GM12874 (cell line): Measurements from ENCODE around the gene P2RX2.
A peak's percentile ranks its signal among the peaks of the same experiment; 100 is the strongest.

Source experiments
- TF ChIP-seq, protein P1 (sequence below): IDR thresholded peaks from 2 replicates; pipeline ENCODE4 v1.5.1; 2011; ENCODE audit warnings: low read depth, mild to moderate bottlenecking, control low read depth, low read length, moderate library complexity; ENCODE audit not compliant: insufficient read depth

P2RX2 gene

DNA sequence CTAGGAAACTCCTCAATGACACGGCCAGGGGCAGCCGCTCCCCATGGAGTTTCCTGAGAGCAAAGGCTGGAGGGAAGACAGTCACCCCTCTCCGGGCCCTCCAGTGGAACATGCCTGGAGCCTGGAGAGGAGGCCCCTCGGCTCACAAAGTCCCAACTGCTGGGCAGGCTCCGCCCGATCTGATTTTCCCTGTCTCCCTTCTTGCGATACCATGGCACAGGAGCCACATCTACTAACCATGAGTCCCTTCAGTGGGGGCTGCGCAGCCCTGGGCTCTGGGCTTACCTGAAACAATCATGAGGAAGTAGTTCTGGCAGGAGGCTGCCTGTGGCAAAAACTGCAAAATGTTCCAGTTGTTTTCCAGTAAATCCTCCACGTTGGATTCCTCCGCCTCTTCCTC, 15.3 kb downstream of the P2RX2 start:
- TF ChIP-seq, protein P1, sequence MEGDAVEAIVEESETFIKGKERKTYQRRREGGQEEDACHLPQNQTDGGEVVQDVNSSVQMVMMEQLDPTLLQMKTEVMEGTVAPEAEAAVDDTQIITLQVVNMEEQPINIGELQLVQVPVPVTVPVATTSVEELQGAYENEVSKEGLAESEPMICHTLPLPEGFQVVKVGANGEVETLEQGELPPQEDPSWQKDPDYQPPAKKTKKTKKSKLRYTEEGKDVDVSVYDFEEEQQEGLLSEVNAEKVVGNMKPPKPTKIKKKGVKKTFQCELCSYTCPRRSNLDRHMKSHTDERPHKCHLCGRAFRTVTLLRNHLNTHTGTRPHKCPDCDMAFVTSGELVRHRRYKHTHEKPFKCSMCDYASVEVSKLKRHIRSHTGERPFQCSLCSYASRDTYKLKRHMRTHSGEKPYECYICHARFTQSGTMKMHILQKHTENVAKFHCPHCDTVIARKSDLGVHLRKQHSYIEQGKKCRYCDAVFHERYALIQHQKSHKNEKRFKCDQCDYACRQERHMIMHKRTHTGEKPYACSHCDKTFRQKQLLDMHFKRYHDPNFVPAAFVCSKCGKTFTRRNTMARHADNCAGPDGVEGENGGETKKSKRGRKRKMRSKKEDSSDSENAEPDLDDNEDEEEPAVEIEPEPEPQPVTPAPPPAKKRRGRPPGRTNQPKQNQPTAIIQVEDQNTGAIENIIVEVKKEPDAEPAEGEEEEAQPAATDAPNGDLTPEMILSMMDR: no peak

DNA sequence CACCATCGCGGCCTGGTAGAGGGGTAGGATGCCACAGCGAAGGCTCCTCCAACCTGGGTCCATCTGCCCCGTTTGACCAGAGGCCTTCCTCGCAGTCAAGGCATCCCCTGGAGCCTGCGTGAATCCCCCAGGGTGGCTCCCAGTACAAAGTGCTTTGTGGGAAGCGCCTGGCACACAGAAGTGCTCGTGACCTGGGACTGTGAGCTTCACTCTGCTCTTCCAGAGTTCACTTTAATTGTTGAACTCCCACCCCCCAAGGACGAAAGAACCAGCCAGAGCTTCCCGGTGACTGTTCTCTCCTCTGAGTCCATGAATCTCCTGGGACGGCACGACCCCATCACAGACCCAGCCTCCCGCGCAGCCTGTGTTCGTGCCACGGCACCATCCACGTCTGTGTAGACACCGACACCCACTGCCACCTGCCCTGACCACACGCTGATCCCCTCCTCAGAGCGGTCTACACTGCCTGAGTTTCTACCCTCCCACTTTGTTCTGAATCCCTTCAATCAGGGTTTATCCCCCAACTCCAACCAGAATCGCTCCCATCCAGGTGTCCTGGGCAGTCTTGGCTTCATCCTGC, 15.9 kb downstream of the P2RX2 start:
- TF ChIP-seq, protein P1: no peak

DNA sequence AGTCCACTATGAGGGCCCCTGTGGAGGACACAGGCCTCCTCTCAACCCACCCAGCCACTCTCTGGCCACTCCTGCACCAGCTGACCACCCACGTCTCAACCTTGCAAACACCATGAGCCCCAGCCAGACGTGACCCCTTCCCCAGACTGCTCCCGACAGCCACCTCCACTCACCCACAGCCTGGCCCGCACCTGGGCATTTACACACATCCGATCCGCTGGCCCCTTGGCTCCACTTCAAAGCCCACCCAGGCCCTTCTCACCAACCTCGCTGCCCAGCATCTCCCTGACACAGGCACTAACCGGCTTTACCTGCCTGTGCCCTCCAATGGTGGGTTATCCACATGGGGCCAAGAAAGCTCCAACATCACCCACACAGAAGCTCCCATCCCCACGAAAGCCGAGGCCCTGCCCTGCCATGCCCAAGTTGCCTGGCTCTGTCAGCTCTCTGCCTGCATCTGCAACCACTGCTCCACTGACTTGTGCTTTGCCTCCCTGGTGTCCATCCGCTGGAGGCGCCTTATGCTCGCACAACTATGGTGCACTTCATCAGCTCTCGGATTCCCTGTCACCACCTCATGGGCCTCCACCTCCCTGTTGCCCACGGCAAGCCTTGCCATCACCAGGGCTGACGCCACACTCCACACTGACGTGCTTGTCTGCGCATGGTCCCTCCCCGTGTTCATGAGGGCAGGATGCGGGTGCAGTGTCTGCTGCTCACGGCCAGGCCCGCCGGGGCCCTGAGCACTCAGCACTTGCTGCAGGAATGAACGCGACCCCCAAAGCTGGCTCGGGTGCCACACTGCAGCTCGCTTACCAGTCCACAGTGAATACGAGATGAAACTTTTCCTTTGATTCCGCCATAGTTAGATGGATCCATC, 16.7 kb downstream of the P2RX2 start:
- TF ChIP-seq, protein P1: no peak

DNA sequence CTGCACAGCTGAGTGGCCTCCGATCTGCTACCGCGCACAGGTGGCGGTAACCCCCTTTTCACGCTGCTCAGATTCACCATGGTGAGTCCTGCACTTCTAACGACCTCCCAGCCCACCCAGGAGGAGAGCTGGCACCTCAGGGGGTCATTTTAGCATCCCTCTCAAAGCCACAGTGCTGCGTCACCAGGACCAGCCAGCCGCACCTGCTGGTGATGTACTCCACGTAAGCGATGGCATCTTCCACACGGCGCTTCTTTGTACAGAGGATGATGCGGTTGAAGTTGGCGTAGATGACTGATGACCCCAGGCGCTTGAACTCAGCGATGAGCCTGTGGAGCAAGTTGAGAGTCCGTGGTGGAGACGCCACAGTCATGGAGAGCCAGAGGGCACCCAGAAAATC, 19.2 kb downstream of the P2RX2 start:
- TF ChIP-seq, protein P1: no peak

DNA sequence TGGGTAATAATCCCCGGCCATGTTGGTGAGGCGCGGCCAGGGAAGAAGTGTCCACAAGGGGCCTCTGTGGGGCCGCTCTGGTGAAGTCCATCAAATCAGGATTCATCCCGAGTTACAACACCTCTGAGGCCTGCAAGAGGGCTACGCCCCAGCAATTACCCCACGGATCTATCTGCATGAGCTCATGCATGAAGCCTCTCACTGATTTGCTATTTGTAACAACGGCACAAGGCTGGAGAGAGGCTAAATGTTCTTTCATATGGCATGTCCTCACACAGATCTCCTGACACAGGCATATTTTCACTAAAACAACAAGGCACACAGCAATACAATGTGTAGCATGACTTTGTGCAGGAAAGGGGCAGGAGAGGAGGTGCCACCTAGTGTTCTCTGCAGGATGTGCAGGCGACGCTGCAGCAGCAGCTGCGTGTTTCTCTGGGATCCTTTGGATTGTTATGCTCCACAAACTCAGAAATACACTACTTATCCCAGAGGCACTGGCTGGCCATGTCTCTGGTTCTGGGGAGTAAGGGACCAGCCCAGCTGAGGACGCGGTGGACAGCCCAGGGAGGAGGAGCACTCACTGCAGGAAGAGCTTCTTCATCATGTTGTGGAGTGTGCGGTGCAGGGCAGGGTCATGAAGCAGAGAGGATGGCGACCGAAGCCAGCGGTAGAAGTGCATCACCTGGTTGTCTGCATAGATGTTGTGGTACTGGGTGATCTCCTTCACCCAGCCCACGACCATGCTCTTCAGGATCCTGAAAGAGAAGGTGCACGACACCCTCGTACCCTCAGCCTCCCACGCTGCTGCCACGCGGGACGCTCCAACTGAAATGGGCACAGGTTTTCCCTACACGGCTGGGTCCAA, 20.2 kb downstream of the P2RX2 start:
- TF ChIP-seq, protein P1: peak; percentile 61

DNA sequence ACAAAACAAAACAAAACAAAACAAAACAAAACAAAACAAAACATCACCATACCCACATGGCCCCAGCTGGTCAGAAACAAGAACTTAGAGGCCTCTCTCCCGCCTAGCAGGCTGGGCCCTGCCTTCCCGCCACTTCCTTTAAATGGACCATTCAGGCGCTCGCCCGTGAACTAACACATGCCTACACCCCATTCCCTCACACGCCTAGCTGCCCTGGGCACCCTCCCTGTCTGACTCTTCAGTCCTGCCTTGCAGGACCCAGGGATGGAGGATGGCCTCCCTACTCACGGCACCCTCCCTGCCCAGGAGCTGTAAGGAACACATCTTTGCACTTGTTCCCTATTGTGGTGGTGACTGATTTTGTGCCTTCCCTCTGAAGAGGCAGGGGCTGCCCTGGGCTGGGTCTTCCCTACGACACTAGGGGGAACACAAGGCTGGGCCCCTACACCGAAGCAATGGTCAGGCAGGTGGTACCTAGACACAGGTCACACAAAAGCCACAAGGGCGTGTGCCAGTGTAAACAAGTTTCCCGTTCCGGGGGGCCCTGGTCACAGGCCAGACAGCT, 21.5 kb downstream of the P2RX2 start:
- TF ChIP-seq, protein P1: no peak

DNA sequence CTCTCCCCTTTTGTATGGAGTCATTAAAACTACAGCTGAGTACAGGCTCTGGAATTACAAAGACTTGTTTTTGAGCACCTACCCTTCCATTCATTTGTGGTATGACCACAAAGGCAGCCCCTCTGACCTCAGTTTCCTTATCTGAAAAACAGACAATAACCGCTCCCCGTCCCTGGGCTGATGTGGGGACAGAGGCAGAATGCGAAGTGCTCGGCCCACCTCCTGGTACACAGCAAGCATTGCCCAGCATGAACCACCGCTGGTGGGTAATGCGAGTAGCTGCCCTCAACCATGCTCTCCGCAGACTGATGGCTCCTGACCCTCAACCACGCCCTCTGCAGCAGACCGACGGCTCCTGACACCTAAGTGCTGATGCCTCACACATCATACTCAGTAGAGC, 22.4 kb downstream of the P2RX2 start:
- TF ChIP-seq, protein P1: no peak
